NCI-H526 treated with DMSO at 0.1 percent for 48 hours (cell line): ENCODE data around the gene FAM107B.

Experiments
- DNase-seq: peaks from one replicate; lab custom pipeline; 2025; lab: John Stamatoyannopoulos, UW

The FAM107B gene

GRCh38 chr10:14578060-14578952, 196.4 kb downstream of the FAM107B start:
- no peak for DNase-seq

- no peak for DNase-seq
Measured at GRCh38 chr10:14574885-14575284, 199.8 kb downstream of the FAM107B start.

- no peak for DNase-seq
Measured at GRCh38 chr10:14574291-14574690, 200.4 kb downstream of the FAM107B start.

GRCh38 chr10:14573666-14574261, 200.9 kb downstream of the FAM107B start:
- DNase-seq, result no peak

- DNase-seq, result no peak
Measured at GRCh38 chr10:14572811-14573210, 201.9 kb downstream of the FAM107B start.

GRCh38 chr10:14571866-14572507, 202.7 kb downstream of the FAM107B start:
- no peak for DNase-seq

GRCh38 chr10:14570800-14571199, 203.9 kb downstream of the FAM107B start:
- no peak for DNase-seq

GRCh38 chr10:14569274-14570060, 205.2 kb downstream of the FAM107B start:
- DNase-seq, result no peak

GRCh38 chr10:14567421-14567820, 207.3 kb downstream of the FAM107B start:
- no peak for DNase-seq

GRCh38 chr10:14566498-14566897, 208.2 kb downstream of the FAM107B start:
- DNase-seq, result no peak

GRCh38 chr10:14565199-14565598, 209.5 kb downstream of the FAM107B start:
- no peak for DNase-seq

GRCh38 chr10:14564268-14564744, 210.4 kb downstream of the FAM107B start:
- DNase-seq, result no peak

GRCh38 chr10:14563359-14563940, 211.2 kb downstream of the FAM107B start:
- DNase-seq, result no peak

GRCh38 chr10:14563076-14563336, 211.7 kb downstream of the FAM107B start:
- no peak for DNase-seq

- DNase-seq, result no peak
Measured at GRCh38 chr10:14562218-14563075, 212.2 kb downstream of the FAM107B start.

GRCh38 chr10:14560791-14561765, 213.6 kb downstream of the FAM107B start:
- DNase-seq, result no peak

GRCh38 chr10:14560274-14560673, 214.4 kb downstream of the FAM107B start:
- DNase-seq, result no peak

- no peak for DNase-seq
Measured at GRCh38 chr10:14558025-14558424, 216.7 kb downstream of the FAM107B start.

GRCh38 chr10:14557567-14557966, 217.1 kb downstream of the FAM107B start:
- no peak for DNase-seq
